Amygdala (tissue), 56 donors: ENCODE measurements around the gene GALNT9.
"Not testable (repeated sequence)": the region's sequence is repeated elsewhere in the genome, so short reads cannot be mapped to it uniquely, and the experiment has no call there.

Experiments used
- DNase-seq, 56 donors: peaks; one replicate each; lab custom pipeline; 2025; lab: John Stamatoyannopoulos, UW

The GALNT9 gene

DNA sequence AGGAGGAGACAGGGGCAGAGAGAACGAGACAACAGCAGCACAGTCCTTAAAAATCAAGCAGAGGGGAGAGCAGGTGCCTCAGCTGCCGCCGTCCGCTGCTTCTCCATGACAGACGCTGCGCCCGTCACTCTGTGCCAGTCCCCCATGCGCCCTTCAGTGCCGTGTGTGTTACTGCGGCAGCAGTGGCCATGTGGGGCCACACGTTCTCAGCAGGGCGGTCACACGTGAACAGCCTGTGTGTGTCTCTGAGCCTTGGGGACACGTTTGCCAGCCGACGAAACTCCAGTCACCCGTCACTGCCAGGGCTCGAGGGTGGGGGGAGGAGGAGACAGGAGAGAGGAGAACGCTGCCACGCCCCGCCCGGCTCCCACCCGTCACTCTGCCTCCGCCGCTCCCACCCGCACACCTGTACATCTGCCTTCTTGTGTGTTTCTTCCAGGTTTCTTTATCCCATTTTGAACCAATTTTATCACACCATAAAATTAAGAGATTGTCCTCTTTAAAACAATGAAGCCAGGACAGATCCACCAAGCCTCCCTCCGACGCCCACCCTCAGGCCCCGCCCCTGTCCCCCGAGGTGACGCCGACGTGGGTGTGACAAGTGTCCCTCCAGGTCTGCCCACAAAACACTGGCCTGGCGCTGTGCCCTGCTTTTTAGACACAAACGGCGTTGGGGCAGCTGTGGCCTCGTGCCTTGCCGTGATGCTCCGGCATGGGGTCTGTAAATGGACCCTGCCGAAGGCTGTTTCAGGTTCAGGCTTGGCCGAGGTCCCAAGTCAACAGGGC lies 58.2 kb downstream of the GALNT9 start:
- no peak for DNase-seq

DNA sequence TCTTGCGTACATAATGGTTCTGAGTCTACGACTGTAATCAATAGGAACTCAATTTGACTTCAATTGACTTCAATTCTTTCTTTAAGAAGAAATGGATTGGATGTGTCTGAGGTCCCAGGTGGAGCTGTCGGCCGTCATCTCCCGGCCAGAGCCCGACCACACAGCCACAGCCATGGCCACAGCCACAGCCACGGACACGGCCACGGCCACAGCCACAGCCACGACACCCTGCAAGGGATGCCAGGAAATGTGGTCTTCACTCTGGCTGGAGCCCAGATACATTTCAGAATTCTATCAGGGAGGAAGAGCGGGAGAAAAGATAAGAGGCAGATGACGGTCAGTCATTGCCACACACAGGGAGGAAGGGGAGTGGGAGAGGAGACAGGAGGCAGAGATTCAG lies 58.9 kb downstream of the GALNT9 start:
- DNase-seq, result no peak

DNA sequence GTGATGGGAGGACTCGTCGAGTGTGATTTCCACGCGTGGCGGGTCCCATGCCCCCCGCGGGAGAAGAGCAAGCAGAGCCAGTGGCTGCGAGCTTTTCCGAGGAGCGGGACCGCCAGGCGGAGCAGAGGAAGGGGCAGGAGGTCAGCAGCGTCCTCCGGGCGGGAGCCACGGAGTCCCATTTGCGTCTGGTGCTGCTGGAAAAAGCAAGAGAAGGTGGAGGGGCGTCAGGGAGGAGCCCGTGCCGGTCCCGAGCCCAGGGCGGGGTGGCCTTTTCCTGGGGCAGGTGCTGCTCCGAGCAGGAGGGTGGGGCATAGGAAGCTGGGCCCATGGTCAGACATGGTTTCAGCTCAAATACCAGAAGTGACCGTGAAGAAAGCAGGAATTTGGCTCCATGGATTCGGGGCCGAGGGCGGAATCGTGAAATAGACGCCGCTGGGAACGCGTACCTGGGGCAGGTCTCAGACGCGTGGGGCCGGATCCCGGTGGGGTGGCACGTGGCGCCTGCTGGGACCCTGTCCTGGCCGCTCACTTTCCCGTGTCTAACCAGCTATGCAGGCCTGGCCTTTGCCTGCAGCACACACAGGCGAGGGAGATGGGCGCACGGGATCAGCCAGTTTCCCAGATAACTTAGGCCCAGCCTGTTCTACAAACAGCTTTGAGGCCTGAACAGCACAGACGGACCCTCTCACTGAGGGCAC lies 60.0 kb downstream of the GALNT9 start:
- DNase-seq, result no peak

DNA sequence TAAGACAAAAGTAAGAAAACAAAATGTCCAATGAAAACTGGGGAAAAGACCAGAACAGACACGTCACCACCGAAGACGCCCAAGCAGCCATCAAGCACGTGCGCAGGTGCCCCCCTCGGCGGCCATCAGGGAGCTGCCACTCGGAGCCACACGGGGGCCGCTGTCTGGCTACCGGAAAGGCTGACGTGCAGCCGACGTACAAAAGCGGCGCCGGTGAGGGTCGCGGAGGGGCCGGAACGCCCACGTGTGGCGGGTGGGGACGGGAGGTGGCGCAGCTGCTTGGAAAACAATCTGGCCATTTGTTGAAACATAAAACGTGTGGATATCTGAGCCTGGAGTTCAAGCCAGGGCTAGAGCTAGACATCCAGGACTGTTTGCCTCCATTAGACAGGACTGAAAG lies 60.7 kb downstream of the GALNT9 start:
- DNase-seq, result no peak

DNA sequence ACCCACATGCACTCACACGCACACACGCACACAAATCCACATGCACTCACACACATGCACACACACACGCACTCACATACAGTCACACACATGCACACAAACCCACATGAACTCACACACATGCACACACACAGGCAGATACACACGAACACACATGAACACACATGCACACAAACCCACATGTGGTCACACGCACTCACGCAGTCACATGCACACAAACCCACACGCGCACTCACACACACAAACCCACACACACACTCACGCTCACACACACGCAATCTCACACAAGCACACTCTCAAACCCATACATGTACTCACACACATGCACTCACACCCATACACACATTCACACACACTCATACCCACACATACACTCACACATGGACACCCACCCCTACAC lies 61.5 kb downstream of the GALNT9 start:
- DNase-seq, result no peak

DNA sequence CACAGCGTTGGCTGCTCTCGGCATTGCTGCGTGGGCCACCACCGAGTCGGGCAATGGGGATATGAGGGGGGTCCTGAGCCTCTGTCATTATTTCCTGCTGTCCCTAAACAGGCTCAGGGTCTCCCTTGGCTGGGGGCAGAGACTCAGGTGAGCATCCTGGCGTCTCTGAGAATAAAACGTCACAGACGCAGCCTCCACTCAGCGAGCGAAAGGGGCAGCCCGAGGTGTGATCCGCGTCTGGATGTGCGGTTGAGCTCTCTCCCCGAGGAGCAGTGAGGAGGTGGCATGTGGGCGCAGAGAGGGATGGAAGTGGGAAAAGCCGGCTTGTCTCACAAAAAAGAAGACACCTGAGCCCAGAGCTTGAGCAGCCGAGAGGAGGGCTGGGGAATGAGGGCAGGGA lies 62.6 kb downstream of the GALNT9 start:
- DNase-seq, result no peak

DNA sequence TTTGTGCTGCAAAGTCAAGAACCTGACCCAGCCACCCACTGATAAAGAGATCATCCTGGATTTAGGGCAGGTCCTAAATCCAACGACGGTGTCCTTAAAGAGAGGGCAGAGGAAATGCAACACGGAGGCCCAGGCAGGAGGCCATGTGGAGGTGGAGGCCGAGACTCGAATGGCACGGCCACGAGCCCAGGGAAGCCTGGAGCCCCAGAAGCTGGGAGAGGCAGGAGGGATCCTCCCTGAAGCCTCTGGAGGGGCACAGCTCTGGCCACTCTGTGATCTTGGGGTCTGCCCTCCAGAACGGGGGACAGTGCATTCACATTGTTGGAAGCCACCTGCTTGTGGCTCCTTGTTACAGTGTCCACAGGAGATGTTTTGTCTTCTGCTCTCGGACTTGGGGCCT lies 63.0 kb downstream of the GALNT9 start:
- no peak for DNase-seq

DNA sequence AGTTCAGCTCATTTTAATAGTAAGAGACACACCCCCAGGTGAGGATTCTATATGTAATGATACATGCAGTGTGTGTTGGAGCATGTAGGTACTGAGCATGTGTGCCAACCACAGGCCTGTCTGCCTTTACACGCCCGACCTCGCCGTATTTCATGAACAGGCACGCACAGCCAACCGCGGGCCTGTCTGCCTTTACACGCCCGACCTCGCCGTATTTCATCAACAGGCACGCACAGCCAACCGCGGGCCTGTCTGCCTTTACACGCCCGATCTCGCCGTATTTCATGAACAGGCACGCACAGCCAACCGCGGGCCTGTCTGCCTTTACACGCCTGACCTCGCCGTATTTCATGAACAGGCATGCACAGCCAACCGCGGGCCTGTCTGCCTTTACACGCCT lies 63.6 kb downstream of the GALNT9 start:
- DNase-seq, result not testable (repeated sequence)

DNA sequence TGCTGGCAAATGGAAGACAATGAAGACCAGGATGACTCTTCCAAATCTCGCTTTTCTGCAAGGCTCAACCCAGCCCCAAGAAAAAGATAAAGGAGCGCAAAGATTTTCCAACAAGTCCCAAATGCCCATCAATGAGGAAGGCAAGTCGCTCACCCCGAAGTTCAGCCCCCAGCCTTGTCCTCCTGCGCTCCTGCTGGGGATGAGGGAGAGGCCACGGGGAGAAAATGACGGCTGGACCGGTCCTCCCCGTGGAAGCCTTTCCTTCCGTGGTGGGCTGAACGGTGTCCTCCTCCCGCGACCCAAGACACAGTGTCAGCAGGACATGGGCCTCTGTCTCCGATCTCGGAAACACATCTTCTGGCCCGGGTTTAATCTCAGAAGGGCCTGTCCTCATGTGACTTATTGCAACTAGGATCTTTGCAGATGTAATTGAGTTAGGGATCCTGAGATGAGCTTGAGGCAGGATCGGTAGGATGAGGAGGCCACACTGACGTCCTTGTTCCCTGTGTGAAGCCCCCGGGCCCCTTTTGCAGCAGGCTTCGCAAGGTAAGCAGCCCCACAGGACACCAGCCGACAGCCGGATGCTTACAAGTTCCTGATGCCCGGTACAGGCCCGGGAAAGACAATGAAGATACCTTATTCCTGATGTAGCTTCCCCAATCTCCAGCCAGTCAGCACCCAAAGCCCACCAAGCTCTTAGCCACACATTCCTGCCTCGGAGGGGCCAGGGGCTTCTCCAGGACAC lies 64.2 kb downstream of the GALNT9 start:
- DNase-seq, result no peak

DNA sequence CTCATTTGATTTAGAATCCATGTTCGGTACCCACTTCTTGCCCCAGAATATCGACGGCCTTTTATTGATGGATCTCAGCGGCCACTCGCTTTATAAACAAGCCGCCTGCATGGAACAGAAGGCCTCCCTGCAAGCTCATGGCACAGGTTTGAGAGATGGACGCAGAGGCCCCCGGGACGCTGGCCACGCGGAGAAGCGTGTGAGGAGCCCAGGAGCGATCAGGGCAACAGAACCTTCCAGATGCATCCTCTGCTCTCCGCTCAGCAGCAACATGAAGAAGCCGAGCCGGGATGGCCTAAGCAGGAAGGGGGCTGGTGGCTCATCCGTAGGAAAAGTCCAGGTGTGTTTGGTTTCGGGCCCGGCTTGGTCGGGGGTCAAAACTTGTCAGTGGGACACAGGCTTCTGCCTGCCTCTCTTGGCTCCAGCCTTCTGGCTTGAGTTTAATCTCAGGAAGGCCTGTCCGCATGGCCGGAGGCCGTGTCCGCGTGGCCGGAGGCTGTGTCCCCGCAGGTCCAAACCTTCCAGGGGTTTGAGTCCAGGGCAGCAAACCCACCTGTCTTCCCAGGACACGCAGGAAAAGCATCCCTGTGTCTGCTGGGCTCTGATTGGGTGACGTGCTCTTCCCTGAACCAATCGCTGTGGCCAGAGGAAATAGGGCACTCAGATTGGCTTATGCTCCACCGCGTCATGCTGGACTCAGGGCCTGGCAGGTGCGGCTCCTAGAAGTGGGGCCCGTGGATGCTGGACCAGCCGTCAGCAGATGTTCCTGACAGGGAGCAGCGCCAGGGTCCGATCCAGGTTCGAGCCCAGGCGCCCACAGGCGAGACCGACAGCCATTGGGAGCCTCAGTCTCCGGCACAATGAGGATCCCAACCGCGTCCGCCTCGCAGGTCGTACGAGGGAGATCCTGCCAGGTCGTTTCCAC lies 65.0 kb downstream of the GALNT9 start:
- no peak for DNase-seq

DNA sequence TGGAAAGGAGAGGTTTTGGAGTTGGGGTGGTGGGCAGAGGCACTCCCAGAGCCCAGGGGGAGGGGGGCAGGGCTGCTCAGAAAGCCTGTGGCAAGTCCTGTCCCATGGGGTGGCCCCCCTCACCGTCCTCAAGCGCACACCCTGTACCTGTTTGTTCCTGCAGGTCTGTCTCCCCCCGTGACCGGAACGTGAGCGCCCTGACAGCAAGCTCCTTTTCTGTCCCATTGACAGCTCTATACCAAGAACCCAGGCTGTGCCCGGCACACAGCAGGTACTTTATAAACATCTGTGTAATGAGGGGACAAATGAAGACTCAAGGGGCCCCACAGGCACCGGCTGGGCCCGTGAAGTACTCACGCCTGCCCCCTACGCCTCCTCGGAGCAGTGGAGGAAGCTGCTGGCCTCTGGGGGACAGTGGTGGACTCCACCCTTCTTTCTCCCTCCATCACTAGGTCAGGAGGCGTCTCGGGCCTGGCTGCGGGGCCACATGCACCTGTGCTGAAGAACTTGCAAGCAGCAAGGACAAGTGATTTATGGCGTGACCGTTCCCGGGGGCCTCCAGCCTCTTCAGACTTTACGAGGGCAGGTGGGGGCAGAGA lies 65.8 kb downstream of the GALNT9 start:
- no peak for DNase-seq

DNA sequence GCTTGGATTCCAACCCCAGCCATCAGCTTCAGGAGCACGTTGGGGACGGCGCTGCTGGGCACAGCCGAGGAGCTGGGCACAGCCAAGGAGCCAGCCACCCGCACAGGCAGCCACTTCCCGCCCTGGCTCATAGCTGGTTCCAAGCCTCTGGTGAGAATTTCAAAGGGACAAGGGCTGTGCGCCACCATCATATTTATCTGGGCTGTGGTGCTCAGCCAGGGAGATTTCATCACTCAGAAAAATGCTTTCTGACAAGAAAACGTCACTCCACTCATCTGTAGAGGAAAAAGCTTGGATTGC lies 66.4 kb downstream of the GALNT9 start:
- no peak for DNase-seq

DNA sequence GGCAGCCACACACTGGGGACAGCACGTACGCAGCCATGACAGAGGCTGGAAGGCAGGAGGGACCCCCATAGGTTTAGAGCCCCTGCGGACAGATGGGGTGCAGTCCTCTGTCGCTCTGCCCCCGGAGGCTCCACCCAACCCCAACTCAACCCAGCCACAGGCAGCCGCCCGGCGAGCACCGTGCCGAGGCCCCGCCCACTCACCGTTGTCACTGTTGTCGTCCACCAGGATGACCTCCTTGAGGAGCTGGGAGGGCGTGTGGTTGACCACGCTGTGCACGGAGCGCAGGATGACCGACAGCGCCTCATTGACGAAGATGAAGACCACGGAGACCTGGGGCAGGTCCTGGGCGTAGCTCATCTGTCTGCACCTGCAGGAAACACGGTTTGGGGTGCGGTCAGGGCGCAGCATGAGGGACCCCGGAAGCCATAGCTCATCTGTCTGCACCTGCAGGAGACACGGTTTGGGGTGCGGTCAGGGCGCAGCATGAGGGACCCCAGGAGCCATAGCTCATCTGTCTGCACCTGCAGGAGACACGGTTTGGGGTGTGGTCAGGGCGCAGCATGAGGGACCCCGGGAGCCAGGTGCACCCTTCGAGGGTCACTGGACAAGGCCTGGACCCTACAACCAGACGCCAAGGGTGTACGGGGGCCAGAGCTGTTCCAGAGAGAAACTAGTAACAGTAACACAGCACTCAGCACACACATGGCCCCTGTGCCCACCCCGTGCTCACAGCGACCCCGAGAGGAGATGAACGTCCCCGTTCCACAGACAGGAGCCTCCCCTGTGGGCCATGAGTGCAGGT lies 66.9 kb downstream of the GALNT9 start:
- DNase-seq, result no peak

DNA sequence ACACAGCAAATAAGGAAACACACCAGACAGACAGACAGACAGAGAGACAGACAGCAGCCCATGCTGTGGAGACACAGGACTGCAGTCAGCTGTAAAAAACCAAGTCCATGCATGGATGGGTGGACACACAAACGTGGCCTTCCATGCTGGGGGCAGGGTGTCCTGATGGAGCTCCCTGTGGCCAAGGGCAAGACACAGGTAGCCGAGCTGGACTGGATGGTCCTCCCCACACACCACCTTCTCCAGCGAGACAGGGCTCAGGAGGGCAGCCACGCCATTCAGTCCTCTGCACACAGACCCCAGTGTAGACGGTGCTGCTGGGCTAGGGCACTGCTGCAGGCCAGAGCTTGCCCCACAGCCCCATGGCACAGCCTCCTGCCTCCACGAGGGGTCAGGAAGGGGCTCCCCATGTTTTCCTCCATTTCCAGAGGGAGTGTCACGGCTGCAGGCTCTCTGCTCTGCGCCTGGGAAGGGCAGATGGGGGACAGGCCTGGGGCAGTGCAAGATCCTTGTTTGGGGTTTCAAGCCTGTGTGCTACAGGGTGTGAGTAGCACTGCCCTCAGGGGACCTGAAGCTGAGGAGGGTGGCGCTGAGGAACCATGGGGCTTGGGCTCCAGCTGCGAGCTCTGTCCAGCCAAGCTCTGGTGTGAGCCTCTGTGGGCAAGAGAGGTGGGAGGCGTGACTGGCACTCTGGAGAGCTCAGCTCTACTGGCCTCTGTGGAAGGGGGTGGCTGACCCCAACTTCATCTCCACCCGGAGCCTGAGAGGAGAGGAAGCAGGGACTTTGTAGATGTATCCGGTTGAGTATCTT lies 67.9 kb downstream of the GALNT9 start:
- DNase-seq, result no peak

DNA sequence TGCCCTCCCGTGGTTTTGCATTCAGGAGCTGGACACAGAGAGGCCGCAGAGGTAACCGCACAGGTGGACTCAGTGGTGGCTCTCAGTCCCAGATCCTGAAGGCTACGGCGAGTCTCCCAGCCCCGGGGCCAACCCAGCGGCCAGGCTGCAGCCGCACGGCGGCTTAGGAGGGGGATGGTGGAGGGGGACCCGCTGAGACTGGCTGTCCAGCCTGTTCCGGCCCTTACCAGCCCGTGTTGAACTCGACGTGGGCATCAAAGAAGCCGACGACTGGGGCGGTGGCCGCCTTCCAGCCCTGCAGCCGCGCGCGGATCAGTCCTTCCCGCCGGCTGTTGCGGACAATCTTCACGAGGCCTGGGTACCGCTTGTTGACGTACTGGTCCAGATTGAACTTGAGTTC lies 68.7 kb downstream of the GALNT9 start:
- no peak for DNase-seq

DNA sequence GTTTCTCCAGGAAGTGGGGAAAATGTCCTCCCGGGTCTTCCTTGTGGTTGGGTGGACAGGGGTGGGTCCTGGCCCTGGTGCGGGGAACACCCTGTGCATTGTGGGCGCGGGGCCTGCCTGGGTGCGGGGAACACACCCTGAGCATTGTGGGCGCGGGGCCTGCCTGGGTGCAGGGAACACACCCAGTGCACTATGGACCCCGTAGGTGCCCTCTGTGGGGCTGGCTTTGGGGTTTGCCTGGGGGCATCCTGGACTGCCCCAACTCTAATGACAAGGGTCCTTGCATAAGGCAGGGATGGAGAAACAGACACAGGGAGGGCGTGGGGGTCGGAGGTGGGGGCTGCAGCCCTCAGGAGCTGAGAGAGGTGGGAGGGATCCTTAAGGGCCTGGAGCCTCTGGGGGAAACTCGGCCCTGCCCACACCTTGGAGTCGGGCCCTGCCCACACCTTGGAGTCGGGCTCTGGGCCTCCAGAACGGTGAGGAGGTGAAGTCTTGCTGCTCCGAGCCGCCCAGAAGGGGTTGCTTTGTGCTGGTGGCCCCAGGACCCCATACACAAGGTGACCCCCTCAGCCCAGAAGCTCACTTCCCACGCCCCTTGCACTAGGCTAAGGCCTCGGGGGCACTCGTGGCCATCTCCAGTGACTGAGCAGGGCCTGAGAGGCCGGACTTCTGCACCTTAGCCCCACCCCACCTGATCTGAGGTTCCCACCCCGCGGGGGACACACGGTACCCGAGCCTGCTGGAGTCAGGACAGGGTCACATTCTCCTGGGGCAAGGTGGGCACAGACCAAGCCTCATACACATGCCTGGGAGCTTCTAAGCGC lies 69.3 kb downstream of the GALNT9 start:
- DNase-seq, result no peak

DNA sequence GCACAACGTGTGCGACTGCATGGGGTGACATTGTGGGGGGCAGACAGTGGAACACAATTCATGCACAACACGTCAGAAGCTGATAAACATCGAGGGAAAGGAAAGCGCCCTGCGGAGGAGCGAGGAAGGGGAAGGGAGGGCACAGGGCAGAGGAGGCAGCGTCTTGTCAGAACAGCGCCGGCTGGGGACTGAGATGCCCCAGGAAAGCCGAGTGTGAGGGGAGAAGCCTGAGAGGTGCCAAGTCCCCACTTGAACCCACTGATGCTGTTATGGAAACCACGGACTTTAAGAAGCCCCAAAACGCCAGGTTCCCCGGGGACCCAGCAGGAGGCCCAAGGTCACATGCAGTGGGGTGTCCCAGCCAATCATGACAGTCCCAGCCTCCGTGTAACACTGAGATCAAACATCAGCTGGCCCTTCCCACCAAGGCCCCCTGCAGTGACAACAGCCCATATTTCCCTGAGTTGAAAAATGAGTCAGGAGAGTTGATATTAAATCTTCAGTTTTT lies 70.0 kb downstream of the GALNT9 start:
- no peak for DNase-seq
